ENCODE measurements around the gene TMEM222.

DNA sequence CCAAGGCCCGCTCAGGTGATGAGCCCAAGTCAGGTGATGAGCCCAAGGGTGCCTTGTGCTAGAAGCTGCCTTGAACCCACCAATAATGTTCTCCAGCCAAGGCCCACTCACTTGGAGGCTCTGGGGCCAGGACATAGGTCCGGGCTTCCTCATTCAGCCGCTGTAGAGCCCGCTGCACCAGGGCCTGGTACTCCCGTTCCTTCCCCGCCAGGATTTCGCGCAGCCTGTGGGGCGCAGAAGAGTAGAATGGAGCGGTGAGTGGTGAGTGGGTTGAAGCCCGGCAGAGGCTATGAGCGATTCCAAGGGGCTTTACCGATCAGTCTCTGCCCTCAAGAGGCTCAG lies 34.3 kb downstream of the TMEM222 start:
- no peak for TF ChIP-seq EZH2 (IDR thresholded peaks at IDR 0.05; ENCODE audit: insufficient read depth, poor library complexity, severe bottlenecking)
- no peak for TF ChIP-seq EZH2phosphoT487 (IDR thresholded peaks at IDR 0.05; ENCODE audit: insufficient read depth, low read depth)
